Smooth muscle cell of the brain vasculature (primary cell): Measurements from ENCODE around the gene CNTNAP2.

ENCODE experiments used
- DNase-seq: peaks from one replicate; pipeline ENCODE4 v3.0.0-alpha.2; 2012; ENCODE audit warnings: low read depth, low spot score

The CNTNAP2 gene

DNA sequence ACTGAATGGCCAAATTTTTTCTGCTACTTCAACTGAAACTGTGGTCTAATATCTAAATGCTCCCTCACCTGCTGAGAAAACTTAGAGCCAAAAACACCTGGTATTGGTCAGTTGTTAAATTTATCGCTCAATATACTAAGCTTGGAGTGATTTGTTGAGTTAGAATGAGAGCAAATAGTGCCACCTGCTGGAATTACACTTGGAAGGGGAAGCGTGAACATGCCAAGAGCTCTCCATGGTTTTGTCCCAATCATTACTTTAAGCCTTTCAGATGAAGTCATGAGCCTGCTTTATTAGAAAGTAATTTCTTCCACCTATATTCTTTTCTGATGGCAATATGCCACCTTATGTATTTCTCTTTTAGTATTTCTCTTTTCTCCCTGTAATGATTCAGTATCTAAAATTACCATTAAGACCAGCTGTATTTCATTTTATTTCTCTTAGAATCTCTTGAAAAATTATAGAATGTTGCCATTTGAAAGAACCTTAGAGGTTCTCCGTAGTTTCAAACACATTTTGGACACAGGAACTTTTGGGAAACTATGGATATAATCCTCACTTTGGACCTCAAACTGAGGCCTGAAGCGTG, 2026.2 kb downstream of the CNTNAP2 start:
- peak; percentile 3 for DNase-seq

DNA sequence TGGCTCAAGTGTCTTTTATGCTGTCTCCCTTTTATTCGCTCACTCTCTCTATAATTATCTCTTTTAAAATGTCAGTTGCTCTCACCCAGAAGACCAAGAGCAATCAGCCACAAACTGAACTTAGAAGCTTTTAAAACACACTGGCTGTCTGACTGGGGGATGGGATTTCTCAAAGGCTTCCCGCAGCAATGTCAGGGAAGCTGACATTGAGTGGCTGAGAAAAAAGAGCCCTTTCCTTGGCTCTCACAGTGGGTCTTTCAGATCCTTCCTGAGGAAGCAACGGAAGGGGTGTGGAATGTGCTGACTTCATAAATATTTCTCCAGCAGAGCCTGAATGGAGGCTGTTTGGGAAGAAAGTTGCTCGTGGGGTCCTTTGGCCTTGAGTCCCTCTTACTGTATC, 2028.2 kb downstream of the CNTNAP2 start:
- DNase-seq, result no peak

DNA sequence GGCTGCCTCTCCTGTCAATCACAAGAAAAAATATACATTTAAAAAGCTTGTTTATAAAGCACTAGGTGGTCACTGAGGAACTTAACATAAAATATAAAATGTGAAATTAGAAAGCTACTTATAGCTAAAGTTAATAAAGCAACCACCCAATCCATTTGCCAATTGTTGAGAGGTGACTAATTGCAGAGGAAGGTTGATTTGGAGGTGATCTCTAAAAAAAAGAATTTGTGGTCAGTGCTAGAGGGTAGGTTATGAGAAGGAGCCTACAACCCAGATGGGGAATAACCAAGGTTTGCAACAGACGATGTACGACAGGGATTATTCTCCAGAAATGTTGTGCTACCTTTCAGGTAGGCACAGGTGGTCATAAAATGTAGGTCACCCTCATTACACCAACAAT, 2029.7 kb downstream of the CNTNAP2 start:
- no peak for DNase-seq

DNA sequence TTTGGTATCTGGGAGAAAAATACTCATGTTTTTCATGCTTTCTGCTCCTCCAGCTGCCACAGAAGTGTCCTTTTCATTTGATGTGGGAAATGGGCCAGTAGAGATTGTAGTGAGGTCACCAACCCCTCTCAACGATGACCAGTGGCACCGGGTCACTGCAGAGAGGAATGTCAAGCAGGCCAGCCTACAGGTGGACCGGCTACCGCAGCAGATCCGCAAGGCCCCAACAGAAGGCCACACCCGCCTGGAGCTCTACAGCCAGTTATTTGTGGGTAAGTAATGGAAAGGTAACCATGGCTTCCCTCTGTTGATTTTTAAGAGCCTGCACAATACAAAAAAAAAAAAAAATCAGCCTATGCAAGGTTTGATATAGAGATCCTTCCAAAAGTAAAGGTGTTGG, 2030.8 kb downstream of the CNTNAP2 start:
- no peak for DNase-seq

DNA sequence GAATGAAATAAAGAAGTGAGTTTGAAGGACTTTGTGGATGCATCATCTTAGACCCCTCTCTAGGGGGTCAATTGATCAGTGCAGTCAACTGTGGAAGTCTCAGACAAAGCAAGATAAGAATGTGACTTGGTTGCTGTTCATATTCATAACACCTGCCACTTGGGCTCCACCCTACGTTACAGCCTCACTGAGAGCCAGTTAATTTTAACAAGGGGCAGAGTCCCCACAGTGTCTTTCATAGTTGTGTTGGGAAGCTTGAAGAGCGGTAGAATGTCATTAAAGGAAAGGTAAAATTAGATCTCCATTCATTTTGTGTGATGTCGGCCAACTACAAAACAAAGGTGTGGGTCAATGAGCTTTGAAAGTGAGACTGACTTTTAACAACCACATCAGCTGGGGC, 2031.9 kb downstream of the CNTNAP2 start:
- no peak for DNase-seq

DNA sequence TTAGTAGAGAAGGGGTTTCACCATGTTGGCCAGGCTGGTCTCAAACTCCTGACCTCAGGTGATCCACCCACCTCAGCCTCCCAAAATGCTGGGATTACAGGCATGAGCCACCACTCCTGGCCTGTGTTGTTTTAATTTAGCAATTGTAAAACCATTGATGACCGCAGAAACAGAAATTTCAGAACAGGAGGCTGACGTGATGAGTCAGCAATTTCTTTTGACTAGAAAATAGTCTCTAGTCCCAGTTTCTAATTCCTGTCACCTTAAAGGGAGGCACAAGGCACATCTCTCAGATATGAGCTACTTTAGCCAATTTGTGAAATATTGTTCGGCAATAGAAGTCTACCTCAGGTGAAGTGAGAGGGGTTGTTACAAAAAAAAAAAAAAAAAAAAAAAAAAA, 2033.1 kb downstream of the CNTNAP2 start:
- DNase-seq, result no peak

DNA sequence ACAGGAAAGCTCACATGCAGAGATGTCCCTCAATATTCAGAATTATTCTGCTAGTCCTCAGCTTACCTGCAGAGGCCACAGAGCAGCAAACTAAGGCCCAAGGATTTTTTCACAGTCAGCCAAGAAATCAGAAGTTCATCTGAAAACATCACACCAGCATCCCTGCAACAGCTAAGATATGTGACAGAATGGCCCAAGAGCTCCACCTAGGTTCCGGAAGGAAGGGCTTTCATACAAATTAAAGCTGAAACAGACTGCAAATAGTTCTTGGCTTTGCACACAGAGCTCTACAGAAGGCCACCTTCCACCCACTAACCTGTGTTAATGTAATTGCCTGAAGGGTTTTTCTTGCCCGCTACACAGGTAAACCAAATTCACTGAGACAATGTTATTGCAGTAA, 2035.2 kb downstream of the CNTNAP2 start:
- DNase-seq, result no peak

DNA sequence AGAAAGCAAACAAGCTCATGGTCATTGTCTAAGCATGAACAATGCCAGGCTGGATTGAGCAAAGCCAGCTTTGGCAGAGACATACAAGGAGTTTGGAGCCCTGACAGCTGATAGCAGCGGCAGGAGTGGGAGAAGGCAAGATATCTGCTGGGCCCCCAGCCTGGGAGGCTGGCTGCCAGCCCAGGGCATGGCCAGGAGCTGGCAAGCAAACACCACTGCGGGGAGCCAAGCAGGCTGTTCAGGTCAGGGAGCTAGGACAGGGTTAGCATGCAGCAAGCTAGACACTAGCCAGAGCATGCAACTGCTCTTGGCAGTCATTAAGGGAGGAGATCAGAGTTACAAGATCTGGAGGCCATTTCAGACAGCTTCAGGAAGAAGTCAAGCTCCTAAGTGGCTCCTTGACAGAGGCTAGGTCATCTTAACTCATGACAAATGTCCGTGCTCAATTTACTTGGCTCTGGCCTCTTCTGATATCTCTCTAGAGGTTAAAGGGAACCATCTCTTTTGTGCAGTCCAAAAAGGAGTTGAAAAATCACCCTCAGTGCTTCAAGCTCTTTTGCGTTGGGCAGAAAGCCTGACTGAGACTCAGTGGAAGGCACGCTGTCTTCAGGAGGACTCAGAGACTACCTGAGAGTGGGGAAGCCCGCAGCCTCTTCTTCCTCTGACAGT, 2037.1 kb downstream of the CNTNAP2 start:
- no peak for DNase-seq

DNA sequence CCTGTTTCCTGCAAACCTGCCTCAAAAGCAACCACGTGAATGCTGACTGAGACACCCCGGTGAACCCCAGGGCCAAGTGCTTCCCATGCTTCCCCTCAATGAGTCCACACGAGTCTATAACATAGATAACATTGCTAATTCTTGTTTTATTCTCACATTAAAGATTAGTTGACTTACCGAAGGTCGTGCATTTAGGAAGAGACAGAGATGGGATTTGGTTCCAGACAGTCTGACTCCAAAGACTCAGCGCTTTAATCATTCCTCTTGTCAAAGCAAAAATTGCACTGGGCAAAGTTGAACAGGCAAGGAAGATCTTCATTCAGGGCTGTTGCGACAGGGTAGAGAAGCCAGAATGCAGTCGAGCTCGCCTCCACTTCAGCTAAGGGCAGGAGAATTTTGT, 2038.4 kb downstream of the CNTNAP2 start:
- DNase-seq, result no peak

DNA sequence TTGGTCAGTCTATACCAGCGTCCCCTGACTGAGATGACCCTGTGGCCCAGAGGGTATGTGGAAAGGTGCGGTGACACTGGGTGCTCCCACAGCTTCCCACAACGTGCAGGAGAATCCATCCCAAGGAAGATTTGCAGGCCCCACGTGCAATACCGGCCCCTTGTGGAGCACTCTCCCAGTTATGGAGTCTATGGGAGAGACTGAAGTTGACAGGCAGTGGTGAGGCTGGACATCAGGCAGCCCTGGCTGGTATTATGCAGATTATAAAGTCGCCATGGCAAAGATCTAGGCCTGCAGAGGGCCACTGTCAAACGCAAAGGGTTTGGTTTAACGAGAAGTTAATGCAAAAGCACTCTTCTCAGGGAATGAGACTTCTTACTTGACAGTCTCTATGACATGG, 2039.2 kb downstream of the CNTNAP2 start:
- DNase-seq, result no peak

DNA sequence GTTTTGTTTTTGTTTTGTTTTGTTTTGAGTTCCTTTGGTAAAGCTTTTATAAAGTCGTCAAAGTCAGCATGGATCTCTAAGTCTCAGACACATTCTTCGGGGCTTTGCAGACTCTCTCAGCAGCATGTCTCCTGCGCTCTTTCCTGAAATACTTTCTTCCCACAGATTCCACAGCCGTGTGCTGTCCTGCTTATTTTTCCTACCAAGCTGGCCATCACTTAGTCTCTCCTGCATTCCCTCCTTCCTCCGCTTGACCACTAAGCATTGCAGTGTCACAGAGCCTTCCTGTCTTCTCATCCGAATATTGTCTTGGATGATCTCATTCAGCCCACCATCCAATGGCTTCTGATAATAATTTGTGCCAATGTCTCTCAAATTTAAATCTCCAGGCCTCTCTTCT, 2039.6 kb downstream of the CNTNAP2 start:
- peak; percentile 9 for DNase-seq

DNA sequence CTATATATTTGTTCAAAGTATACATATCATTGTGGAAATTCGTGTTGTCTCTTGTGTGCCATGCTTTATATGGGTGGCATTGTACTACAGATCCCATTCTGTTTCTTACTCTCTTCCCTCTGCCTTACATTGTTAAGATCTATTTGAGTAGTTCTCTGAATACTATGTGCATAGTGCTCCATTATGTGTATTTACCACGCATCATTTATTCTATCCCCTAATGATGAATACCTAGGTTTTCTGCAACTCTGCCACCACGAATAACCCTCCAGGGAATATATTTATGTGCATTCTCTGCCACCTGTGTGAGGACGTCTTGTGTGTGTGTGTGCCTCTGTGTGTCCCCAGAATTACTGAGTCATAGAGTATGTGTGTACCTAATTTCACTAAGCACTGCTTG, 2042.7 kb downstream of the CNTNAP2 start:
- DNase-seq, result no peak

DNA sequence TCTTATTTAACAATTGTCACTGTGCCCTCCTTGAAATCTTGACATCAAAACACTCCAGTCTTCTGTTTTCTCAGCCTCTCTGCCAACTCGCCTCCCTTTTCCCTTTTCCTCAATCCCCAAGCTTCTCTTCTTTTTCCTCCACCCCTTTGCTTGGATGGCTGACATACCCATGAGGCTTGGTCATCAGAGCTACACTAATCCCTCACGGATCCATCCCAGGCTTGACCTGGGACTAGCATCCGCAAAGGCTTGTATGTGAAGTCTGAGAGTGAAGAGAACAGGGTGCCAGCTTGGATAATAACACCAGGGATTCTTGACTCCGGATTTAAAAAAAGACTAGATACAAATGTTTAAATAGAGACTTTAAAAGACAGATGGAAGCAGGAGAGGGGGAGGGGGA, 2045.2 kb downstream of the CNTNAP2 start:
- DNase-seq, result no peak

DNA sequence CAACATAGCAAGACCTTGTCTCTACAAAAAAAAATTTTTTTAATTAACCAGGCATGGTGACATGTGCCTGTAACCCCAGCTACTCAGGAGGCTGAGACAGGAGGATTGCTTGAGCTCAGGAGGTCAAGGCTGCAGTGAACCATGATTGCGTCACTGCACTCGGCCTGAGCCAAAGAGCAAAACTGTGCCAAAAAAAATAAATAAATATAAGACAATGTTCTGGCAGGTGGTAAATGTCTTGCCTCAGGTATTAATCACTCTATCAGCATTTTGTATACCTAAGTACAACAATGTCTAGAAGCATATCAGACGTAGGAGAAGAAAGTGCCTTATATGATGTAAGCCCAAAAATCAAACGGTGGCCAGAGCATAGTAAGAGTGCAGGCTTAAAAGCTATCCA, 2046.2 kb downstream of the CNTNAP2 start:
- no peak for DNase-seq

DNA sequence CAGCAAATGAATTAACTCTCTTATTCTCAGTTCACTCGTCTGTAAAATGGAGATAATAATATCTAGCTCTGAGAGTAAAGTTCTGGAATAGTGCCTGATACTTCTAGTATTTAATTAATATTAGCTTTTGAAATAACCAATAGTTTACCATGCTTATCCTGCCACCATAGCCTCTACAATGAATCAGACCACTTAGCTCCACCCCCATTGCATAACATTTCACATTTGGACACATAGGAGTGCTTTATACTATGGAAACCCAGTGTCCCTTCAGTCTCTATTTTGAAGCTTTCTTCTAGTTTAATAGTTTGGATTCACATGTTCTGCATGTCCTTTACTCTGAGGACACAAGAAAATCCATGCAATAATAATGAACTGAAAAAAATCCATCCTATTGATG, 2046.6 kb downstream of the CNTNAP2 start:
- DNase-seq, result no peak

DNA sequence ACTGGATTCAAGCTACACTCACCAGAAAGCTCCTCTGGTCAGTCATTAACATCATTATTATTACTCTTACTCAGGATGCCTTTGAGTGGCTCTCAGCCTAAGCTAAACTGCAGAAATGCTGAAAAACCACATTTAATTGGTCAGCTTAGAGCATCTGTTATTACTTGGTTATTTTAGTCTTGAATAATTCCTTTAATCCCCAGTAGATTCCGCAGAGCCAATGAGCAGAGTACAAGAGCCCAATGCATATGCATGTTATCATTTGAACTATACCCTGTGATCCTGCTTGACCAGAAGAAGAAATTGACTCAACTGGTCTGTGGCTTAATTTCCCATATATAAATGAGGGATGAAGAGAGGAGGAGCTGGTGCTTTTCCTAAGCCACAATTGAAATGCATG, 2056.3 kb downstream of the CNTNAP2 start:
- DNase-seq, result no peak

DNA sequence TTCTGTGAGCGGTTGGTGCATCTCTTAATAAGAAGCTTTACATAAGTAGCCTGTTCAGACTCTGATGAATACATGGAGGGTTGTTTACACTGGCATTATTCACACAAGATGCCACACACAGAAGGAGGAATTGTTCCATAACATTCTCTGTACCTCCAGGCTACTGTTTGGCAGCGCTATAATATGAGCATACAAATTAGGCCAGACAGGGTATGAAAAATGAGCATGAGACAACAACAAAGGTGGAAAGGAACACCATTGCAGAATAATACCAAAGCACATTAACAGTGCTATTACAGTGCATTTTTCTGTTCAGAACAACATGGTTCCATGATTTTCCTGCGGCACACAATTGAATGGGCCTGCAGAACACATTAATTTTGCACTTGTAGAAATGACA, 2056.8 kb downstream of the CNTNAP2 start:
- no peak for DNase-seq

DNA sequence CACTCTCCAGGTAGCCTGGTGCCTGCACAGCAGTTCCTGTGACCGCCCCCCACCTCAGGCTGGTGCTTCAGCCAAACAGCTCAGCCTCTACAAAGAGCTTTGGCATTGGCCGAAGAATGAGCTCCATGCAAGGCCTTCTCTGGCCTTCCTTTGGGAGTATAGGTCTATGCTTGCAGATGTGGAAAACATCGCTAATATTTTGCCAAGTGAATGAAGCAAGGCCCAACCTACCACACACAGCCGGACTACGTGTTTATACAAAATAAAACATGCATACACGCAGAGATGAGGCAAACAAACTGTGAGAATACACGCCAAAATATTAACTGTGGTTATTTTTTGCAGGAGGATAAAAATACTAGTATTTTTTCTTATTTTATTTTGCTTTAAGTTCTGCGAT, 2057.8 kb downstream of the CNTNAP2 start:
- no peak for DNase-seq

DNA sequence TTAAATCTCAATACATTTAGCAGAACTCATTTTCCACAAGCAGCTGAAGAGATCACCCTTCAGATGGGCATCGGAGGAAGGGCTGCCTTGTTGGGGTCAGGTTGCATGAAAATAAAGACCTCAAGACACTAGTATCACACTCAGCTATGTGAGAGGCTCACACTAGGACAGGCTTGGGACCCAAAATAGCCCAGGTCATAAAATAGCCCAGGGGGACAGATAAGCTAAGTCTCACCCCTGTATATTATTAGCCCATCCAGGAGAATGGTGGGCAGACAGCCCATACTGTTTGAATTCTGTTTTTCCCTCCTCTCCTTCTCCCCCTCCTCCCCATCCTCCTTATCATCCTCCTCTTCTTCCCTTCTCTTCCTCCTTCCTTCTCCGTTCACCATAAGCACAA, 2058.9 kb downstream of the CNTNAP2 start:
- DNase-seq, result no peak

DNA sequence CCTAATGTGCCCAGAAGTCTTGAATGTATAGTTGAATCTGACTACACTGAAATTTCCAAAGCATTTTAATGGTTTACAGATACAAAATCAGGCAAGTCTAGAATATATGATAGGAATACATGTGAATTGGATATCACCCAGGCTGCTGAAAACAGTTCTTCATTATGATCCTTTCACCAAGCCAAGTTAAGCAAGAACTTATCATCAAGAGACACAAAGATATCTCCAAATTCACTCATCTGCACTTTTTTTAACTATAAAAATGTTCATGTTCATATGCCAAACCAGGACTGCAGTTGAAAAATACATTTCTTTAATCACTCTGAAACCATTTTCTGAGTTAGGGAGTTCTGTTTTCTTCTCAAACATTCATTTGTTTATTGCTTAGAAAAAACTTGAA, 2061.4 kb downstream of the CNTNAP2 start:
- no peak for DNase-seq

DNA sequence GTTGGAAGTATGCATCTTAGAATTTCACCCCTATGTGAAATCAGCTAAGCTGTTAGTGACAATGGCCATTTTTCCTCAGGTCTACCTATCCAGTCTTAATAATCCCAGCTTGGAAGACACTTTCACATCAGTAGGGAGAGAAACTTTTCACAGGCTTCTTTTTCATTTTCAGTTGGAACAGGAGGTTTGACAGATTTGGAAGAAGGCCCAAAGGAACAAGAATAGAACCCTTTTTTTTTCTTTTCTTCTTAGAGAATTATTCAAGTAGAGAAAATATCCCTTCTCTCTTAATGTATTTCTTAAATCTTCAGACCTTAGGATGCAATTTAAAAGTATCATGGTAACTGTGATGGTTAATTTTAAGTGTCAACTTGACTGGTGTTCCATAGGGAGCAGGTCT, 2063.5 kb downstream of the CNTNAP2 start:
- DNase-seq, result no peak

DNA sequence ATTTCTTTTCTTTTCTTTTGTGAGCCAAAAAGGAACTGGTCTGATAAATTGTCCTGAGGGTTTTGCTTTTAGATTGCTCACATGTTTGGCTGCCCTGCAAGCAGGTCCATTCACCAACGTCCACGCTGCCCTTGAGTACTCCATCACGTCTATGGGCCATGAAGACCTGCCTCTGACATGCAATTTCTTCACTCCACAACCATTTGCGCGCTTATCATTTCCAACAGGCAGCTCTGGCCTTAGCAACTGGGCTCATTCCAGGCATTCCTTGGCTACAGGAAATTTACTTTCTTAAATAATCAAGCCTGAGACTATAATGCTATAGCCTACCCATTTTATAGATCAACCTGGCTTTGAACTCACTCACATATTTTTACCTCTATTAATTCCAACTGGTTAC, 2065.7 kb downstream of the CNTNAP2 start:
- no peak for DNase-seq

DNA sequence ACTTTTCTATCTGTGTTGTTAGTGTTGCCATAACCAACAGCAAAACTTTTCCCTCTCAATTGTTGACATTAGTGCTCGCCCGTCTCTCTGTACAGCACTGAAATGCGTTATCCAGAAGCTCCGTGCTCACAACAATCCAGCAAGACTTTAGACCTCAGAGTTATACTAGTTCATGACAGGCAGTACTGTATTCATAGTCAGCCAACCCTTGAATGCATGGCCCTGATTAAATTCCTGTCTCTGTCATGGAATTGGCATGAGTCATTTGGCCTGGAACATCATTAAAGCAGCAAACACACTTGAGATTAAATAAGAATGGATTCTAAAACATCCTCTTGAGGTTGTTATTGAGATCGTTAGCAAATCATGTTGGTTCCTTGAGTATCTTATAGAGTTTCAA, 2068.4 kb downstream of the CNTNAP2 start:
- no peak for DNase-seq

DNA sequence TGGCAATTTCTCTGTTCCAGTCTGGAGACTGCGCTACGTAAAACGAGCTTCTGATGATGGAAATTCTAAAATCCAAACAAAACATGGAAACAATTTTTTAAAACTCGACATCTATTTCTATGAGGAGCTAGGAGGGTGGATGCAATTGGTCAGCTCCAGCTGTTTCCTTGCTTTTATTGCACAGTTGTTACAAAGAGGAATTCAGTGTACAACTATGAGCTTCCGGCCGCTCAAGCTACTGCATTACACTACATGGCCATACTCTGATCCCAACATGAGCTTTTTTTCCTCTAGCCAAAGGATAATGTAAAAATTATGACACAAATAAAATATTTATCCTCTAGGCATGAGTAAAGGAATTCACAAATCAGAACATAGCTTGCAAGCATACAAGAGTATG, 2070.9 kb downstream of the CNTNAP2 start:
- no peak for DNase-seq
